H9 (cell line): Measurements from ENCODE around the gene PDZK1. TPM values are rescaled to one million over a fixed set of nuclear protein-coding genes. Genes with fewer than 3 reads are reported as not detected.

ENCODE experiments used
- DNase-seq: peaks from one replicate; pipeline ENCODE4 v3.0.0-alpha.2; 2017
- H2AFZ ChIP-seq: one replicate; pipeline ENCODE4 v1.6.1; 2013; ENCODE audit warnings: mild to moderate bottlenecking, low read length, control low read depth, moderate library complexity
- H2AK5ac ChIP-seq: 2 replicates; pipeline ENCODE4 v1.6.1; 2013; ENCODE audit warnings: low read length, control low read depth, mixed read lengths; ENCODE audit not compliant: insufficient read length
- H2BK120ac ChIP-seq: one replicate; pipeline ENCODE4 v1.6.1; 2013; ENCODE audit warnings: low read depth, mild to moderate bottlenecking, low read length, control low read depth, inconsistent platforms; ENCODE audit not compliant: poor library complexity, severe bottlenecking
- H2BK12ac ChIP-seq: 2 replicates; pipeline ENCODE4 v1.6.1; 2013; ENCODE audit warnings: low read length, control low read depth, mixed read lengths, low read depth; ENCODE audit not compliant: insufficient read length
- H2BK15ac ChIP-seq: 2 replicates; pipeline ENCODE4 v1.6.1; 2013; ENCODE audit warnings: low read depth, low read length, control low read depth
- H2BK20ac ChIP-seq: one replicate; pipeline ENCODE4 v1.6.1; 2013; ENCODE audit warnings: low read depth, mild to moderate bottlenecking, low read length, control low read depth, inconsistent platforms; ENCODE audit not compliant: poor library complexity, severe bottlenecking
- H2BK5ac ChIP-seq: 2 replicates; pipeline ENCODE4 v1.6.1; 2013; ENCODE audit warnings: low read length, control low read depth, mixed read lengths; ENCODE audit not compliant: insufficient read length
- H3K14ac ChIP-seq: 2 replicates; pipeline ENCODE4 v1.6.1; 2013; ENCODE audit warnings: low read length, control low read depth; ENCODE audit not compliant: insufficient read depth
- H3K18ac ChIP-seq: 2 replicates; pipeline ENCODE4 v1.6.1; 2013; ENCODE audit warnings: low read depth, mild to moderate bottlenecking, mixed read lengths, low read length, control low read depth; ENCODE audit not compliant: insufficient read length
- H3K23ac ChIP-seq: 2 replicates; pipeline ENCODE4 v1.6.1; 2013; ENCODE audit warnings: low read length, control low read depth, mixed read lengths, low read depth; ENCODE audit not compliant: insufficient read length
- H3K23me2 ChIP-seq: 2 replicates; pipeline ENCODE4 v1.6.1; 2013; ENCODE audit warnings: low read depth, mild to moderate bottlenecking, mixed read lengths, low read length, control low read depth; ENCODE audit not compliant: insufficient read length, poor library complexity, severe bottlenecking
- H3K27ac ChIP-seq: 2 replicates; pipeline ENCODE4 v1.5.1; 2013; ENCODE audit warnings: low read length, control low read depth, mixed read lengths, low read depth; ENCODE audit not compliant: insufficient read length
- H3K27me3 ChIP-seq: 2 replicates; pipeline ENCODE4 v1.6.1; 2013; ENCODE audit warnings: low read length, control low read depth, inconsistent platforms; ENCODE audit not compliant: insufficient read depth
- H3K4ac ChIP-seq: 2 replicates; pipeline ENCODE4 v1.6.1; 2013; ENCODE audit warnings: low read depth, mild to moderate bottlenecking, control low read depth, inconsistent platforms, low read length, moderate library complexity
- H3K4me1 ChIP-seq: 2 replicates; pipeline ENCODE4 v1.6.1; 2013; ENCODE audit warnings: low read length, control low read depth, inconsistent platforms; ENCODE audit not compliant: insufficient read depth
- H3K4me2 ChIP-seq: 2 replicates; pipeline ENCODE4 v1.6.1; 2013; ENCODE audit warnings: low read length, control low read depth, mixed read lengths; ENCODE audit not compliant: insufficient read length, insufficient read depth
- H3K56ac ChIP-seq: 2 replicates; pipeline ENCODE4 v1.6.1; 2013; ENCODE audit warnings: low read depth, mild to moderate bottlenecking, mixed read lengths, low read length, control low read depth; ENCODE audit not compliant: insufficient read length
- H3K79me1 ChIP-seq: 2 replicates; pipeline ENCODE4 v1.6.1; 2013; ENCODE audit warnings: low read depth, mild to moderate bottlenecking, moderate library complexity, low read length, control low read depth, inconsistent platforms; ENCODE audit not compliant: insufficient read depth, poor library complexity, severe bottlenecking
- H3K79me2 ChIP-seq: 2 replicates; pipeline ENCODE4 v1.6.1; 2013; ENCODE audit warnings: low read length, control low read depth, inconsistent platforms; ENCODE audit not compliant: insufficient read depth
- H3K9ac ChIP-seq: 2 replicates; pipeline ENCODE4 v1.6.1; 2013; ENCODE audit warnings: low read length, control low read depth, mixed read lengths; ENCODE audit not compliant: insufficient read length; ENCODE audit errors: extremely low read depth
- H3K9me3 ChIP-seq: one replicate; pipeline ENCODE4 v1.6.1; 2013; ENCODE audit warnings: low read depth, low read length, inconsistent platforms; ENCODE audit not compliant: control insufficient read depth
- H3T11ph ChIP-seq: one replicate; pipeline ENCODE4 v1.6.1; 2013; ENCODE audit warnings: mild to moderate bottlenecking, low read length, control low read depth, inconsistent platforms
- H4K20me1 ChIP-seq: one replicate; pipeline ENCODE4 v1.6.1; 2013; ENCODE audit not compliant: control insufficient read depth, insufficient read length, insufficient read depth
- H4K5ac ChIP-seq: 2 replicates; pipeline ENCODE4 v1.6.1; 2013; ENCODE audit warnings: low read depth, mild to moderate bottlenecking, mixed read lengths, low read length, control low read depth; ENCODE audit not compliant: insufficient read length
- H4K8ac ChIP-seq: replicated peaks from 2 replicates; pipeline ENCODE4 v1.6.1; 2013; ENCODE audit warnings: low read length, control low read depth, mixed read lengths, low read depth; ENCODE audit not compliant: insufficient read length
- H4K91ac ChIP-seq: 2 replicates; pipeline ENCODE4 v1.6.1; 2013; ENCODE audit warnings: low read depth, mild to moderate bottlenecking, moderate library complexity, mixed read lengths, low read length, control low read depth; ENCODE audit not compliant: insufficient read length
- H3K27ac Mint-ChIP-seq, 3 experiments: 2 replicates in 2 of 3; 3 replicates in 1 of 3; pipeline ENCODE4 v1.8.0; 2020 to 2021; ENCODE audit warnings: mixed read lengths in 3 of 3, mild to moderate bottlenecking in 1 of 3, moderate library complexity in 1 of 3
- H3K27me3 Mint-ChIP-seq: 2 replicates; pipeline ENCODE4 v1.8.0; 2021; ENCODE audit warnings: low read depth, mild to moderate bottlenecking, moderate library complexity, mixed read lengths
- H3K36me3 Mint-ChIP-seq, 3 experiments: 2 replicates in 2 of 3; 3 replicates in 1 of 3; pipeline ENCODE4 v1.8.0; 2020 to 2021; ENCODE audit warnings: low read depth in 3 of 3, mixed read lengths in 3 of 3; ENCODE audit not compliant: insufficient read depth in 1 of 3
- H3K4me1 Mint-ChIP-seq, 2 experiments: 2 replicates each; pipeline ENCODE4 v1.8.0; 2020; ENCODE audit warnings: mixed read lengths in 2 of 2
- H3K4me3 Mint-ChIP-seq, 2 experiments: 2 replicates in 1 of 2; 3 replicates in 1 of 2; pipeline ENCODE4 v1.8.0; 2020 to 2021; ENCODE audit warnings: mild to moderate bottlenecking in 2 of 2, mixed read lengths in 2 of 2, moderate library complexity in 1 of 2
- H3K9me3 Mint-ChIP-seq, 2 experiments: 2 replicates in 1 of 2; 3 replicates in 1 of 2; pipeline ENCODE4 v1.8.0; 2020; ENCODE audit warnings: mild to moderate bottlenecking in 2 of 2, mixed read lengths in 2 of 2, moderate library complexity in 1 of 2
- WGBS: extraction: QIAGEN DNeasy Blood & Tissue Kit; methylation state at CpG from one replicate; pipeline ENCODE4 v1.1.7; 2013; ENCODE audit warnings: missing lambda C conversion rate, low lambda C conversion rate, mixed read lengths; ENCODE audit not compliant: insufficient read length; ENCODE audit errors: extremely low coverage; 5-methylcytosine and 5-hydroxymethylcytosine counted together
- total RNA-seq: library from RNA; stranded (reverse); gene quantifications from 2 replicates; pipeline ENCODE4 v1.2.1, GENCODE V29; 2021
- TF ChIP-seq, protein P1 (sequence below): fragments of 200-600 bp; sonication (generic); conservative IDR thresholded peaks from 3 replicates; pipeline ENCODE4 v1.8.0; 2021; ENCODE audit warnings: antibody characterized with exemption, mild to moderate bottlenecking

Gene PDZK1
- total RNA-seq, 1 experiment from 2014 or later, result not detected

DNA sequence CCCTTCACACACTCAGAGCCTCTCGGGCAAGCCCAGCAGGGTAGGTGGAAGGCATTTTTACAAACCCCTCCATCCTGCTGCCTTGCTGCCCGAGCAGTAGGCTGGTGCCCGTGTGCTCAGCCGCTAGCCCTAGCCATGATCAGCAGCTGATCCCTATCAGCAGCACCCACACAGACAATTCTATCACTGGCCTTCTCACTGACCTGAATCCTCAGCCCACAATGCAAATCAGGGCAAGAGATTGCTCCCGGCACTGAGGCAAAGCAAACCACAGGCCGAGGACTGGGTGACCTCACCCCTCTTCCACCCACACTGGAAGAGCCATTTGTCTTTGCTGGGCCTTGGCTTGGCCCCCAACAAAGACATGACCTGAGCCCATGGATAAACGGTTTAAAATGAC, 895 bp upstream of the PDZK1 start:
- Histone ChIP-seq H3K27me3 (no peaks in the 10 kb centered on the region), H3T11ph (no peak overlapping the region), H3K4me2 (no peak overlapping the region), H4K20me1 (no peaks in the 10 kb centered on the region), H2AK5ac (no peak overlapping the region), H3K9ac (no peak overlapping the region), H4K8ac (no peak overlapping the region), H2BK12ac (no peak overlapping the region), H3K79me1 (no peaks in the 10 kb centered on the region), H2BK5ac (no peak overlapping the region), H4K5ac (no peak overlapping the region), H3K4me1 (peaks cover 2% of the 10 kb centered on the region; the same call in 1 of the 2 replicates), H3K23me2 (no peaks in the 10 kb centered on the region), H2BK15ac (no peak overlapping the region), H3K4ac (no peak overlapping the region), H3K23ac (no peak overlapping the region), H3K18ac (no peak overlapping the region), H3K14ac (no peak overlapping the region; the same call in 1 of the 2 replicates), H2AFZ (no peak overlapping the region), H3K27ac (no peak overlapping the region), H4K91ac (no peak overlapping the region), H2BK20ac (no peak overlapping the region), H2BK120ac (no peak overlapping the region), H3K9me3 (no peaks in the 10 kb centered on the region), H3K56ac (no peak overlapping the region), H3K79me2 (no peaks in the 10 kb centered on the region)
- H3K4me3 Mint-ChIP-seq, result no peak overlapping the region
- TF ChIP-seq, protein P1, sequence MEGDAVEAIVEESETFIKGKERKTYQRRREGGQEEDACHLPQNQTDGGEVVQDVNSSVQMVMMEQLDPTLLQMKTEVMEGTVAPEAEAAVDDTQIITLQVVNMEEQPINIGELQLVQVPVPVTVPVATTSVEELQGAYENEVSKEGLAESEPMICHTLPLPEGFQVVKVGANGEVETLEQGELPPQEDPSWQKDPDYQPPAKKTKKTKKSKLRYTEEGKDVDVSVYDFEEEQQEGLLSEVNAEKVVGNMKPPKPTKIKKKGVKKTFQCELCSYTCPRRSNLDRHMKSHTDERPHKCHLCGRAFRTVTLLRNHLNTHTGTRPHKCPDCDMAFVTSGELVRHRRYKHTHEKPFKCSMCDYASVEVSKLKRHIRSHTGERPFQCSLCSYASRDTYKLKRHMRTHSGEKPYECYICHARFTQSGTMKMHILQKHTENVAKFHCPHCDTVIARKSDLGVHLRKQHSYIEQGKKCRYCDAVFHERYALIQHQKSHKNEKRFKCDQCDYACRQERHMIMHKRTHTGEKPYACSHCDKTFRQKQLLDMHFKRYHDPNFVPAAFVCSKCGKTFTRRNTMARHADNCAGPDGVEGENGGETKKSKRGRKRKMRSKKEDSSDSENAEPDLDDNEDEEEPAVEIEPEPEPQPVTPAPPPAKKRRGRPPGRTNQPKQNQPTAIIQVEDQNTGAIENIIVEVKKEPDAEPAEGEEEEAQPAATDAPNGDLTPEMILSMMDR, result no peak
- H3K4me1 Mint-ChIP-seq, result peaks cover 15 to 17% of the 10 kb centered on the region in 2 experiments; a peak in 3 of 4 replicates
- no peaks in the 10 kb centered on the region for H3K36me3 Mint-ChIP-seq
- peaks cover 3% of the 10 kb centered on the region; the same call in 1 of the 2 replicates for H3K27me3 Mint-ChIP-seq
- peak overlapping the region in 2 of 3 experiments; percentile 9 to 82; a peak in 3 of 7 replicates for H3K27ac Mint-ChIP-seq
- DNase-seq, result no peak
- no peaks in the 10 kb centered on the region for H3K9me3 Mint-ChIP-seq
- no CpG with 5 or more reads among the region's 7 CpGs for whole genome bisulfite sequencing
